HG02884 (cell line): Measurements from ENCODE around the gene ATG5.
"Not testable (repeated sequence)": the region's sequence is repeated elsewhere in the genome, so short reads cannot be mapped to it uniquely, and the experiment has no call there.

Source experiments
- ATAC-seq: cut with Tn5 transposase; IDR thresholded peaks from one replicate; pipeline ENCODE4 v1.9.1; 2021; ENCODE audit warnings: mild to moderate bottlenecking, moderate library complexity; ENCODE audit not compliant: unreplicated experiment

ATG5 gene

GRCh38 chr6:106315765-106316374 lies 9.7 kb downstream of the ATG5 start:
- no peak for ATAC-seq

- no peak for ATAC-seq
Observed at GRCh38 chr6:106309766-106310373, 15.7 kb downstream of the ATG5 start.

GRCh38 chr6:106308985-106309384 lies 16.6 kb downstream of the ATG5 start:
- no peak for ATAC-seq

GRCh38 chr6:106305740-106306139 lies 19.8 kb downstream of the ATG5 start:
- no peak for ATAC-seq

- no peak for ATAC-seq
Observed at GRCh38 chr6:106300944-106301343, 24.6 kb downstream of the ATG5 start.

GRCh38 chr6:106300020-106300780 lies 25.4 kb downstream of the ATG5 start:
- ATAC-seq: no peak

- ATAC-seq: no peak
Observed at GRCh38 chr6:106293116-106293515, 32.4 kb downstream of the ATG5 start.

GRCh38 chr6:106290954-106291353 lies 34.6 kb downstream of the ATG5 start:
- no peak for ATAC-seq

GRCh38 chr6:106290032-106290431 lies 35.5 kb downstream of the ATG5 start:
- no peak for ATAC-seq

- ATAC-seq: no peak
Observed at GRCh38 chr6:106287215-106287614, 38.3 kb downstream of the ATG5 start.

GRCh38 chr6:106286746-106287145 lies 38.8 kb downstream of the ATG5 start:
- no peak for ATAC-seq

- no peak for ATAC-seq
Observed at GRCh38 chr6:106283481-106283880, 42.1 kb downstream of the ATG5 start.

GRCh38 chr6:106281661-106282060 lies 43.9 kb downstream of the ATG5 start:
- no peak for ATAC-seq

GRCh38 chr6:106281088-106281487 lies 44.5 kb downstream of the ATG5 start:
- no peak for ATAC-seq

GRCh38 chr6:106279179-106279578 lies 46.4 kb downstream of the ATG5 start:
- no peak for ATAC-seq

- ATAC-seq: no peak
Observed at GRCh38 chr6:106275692-106276091, 49.9 kb downstream of the ATG5 start.

- peak; percentile 75 for ATAC-seq
Observed at GRCh38 chr6:106273087-106273486, 52.5 kb downstream of the ATG5 start.

- ATAC-seq: no peak
Observed at GRCh38 chr6:106272287-106272686, 53.3 kb downstream of the ATG5 start.

- no peak for ATAC-seq
Observed at GRCh38 chr6:106270414-106270813, 55.1 kb downstream of the ATG5 start.

GRCh38 chr6:106269268-106269919 lies 56.2 kb downstream of the ATG5 start:
- not testable (repeated sequence) for ATAC-seq

GRCh38 chr6:106268500-106268899 lies 57.1 kb downstream of the ATG5 start:
- ATAC-seq: not testable (repeated sequence)

GRCh38 chr6:106264433-106264832 lies 61.1 kb downstream of the ATG5 start:
- ATAC-seq: not testable (repeated sequence)
